OCI-LY1 (cell line): Measurements from ENCODE around the gene FER1L5.

ENCODE experiments used
- H2AFZ ChIP-seq: fragments of 200-600 bp; sonication (generic), shearing (Covaris generic); 2 replicates; pipeline ENCODE4 v1.6.0; 2014; ENCODE audit warnings: antibody characterized with exemption, mild to moderate bottlenecking, low read length
- H3F3A ChIP-seq: fragments of 200-600 bp; sonication (generic), shearing (Covaris generic); 2 replicates; pipeline ENCODE4 v1.6.0; 2014; ENCODE audit warnings: mild to moderate bottlenecking, antibody characterized with exemption, low read length, moderate library complexity; ENCODE audit not compliant: insufficient read depth
- H3K27ac ChIP-seq: fragments of 200-600 bp; sonication (generic); 2 replicates; pipeline ENCODE4 v1.5.1; 2014; ENCODE audit warnings: low read length, mixed run types, mild to moderate bottlenecking, low read depth; ENCODE audit not compliant: poor library complexity, severe bottlenecking
- H3K27me3 ChIP-seq: fragments of 200-600 bp; sonication (generic); 2 replicates; pipeline ENCODE4 v1.6.0; 2014; ENCODE audit warnings: antibody characterized with exemption, mild to moderate bottlenecking, low read length, moderate library complexity; ENCODE audit not compliant: insufficient read depth
- H3K36me3 ChIP-seq: fragments of 200-600 bp; sonication (generic); 2 replicates; pipeline ENCODE4 v1.6.1; 2014; ENCODE audit warnings: mild to moderate bottlenecking, antibody characterized with exemption, low read length, moderate library complexity, mixed read lengths; ENCODE audit not compliant: insufficient read depth
- H3K4me1 ChIP-seq: fragments of 200-600 bp; sonication (generic); 2 replicates; pipeline ENCODE4 v1.5.1; 2014; ENCODE audit warnings: mild to moderate bottlenecking, low read length, moderate library complexity; ENCODE audit not compliant: insufficient read depth, severe bottlenecking
- H3K4me2 ChIP-seq: fragments of 200-600 bp; sonication (generic), shearing (Covaris generic); 2 replicates; pipeline ENCODE4 v1.6.1; 2014; ENCODE audit warnings: low read length
- H3K4me3 ChIP-seq: fragments of 200-600 bp; sonication (generic); 2 replicates; pipeline ENCODE4 v1.5.1; 2014; ENCODE audit warnings: low read length, low read depth, mild to moderate bottlenecking, mixed read lengths; ENCODE audit not compliant: poor library complexity, severe bottlenecking
- H3K79me2 ChIP-seq: fragments of 200-600 bp; shearing (Covaris generic); 2 replicates; pipeline ENCODE4 v1.6.1; 2016; ENCODE audit warnings: mixed run types, low read length, mixed read lengths; ENCODE audit not compliant: insufficient read depth
- H3K9ac ChIP-seq: fragments of 200-600 bp; sonication (generic), shearing (Covaris generic); 2 replicates; pipeline ENCODE4 v1.6.1; 2014; ENCODE audit warnings: mild to moderate bottlenecking, low read length, mixed read lengths
- H3K9me2 ChIP-seq: fragments of 200-600 bp; sonication (generic), shearing (Covaris generic); 2 replicates; pipeline ENCODE4 v1.6.1; 2014; ENCODE audit warnings: low read depth, mild to moderate bottlenecking, low read length, mixed read lengths
- H3K9me3 ChIP-seq: fragments of 200-600 bp; shearing (Covaris generic); 2 replicates; pipeline ENCODE4 v1.6.1; 2014; ENCODE audit warnings: low read length, mixed read lengths
- H4K20me1 ChIP-seq: fragments of 200-600 bp; sonication (generic), shearing (Covaris generic); 2 replicates; pipeline ENCODE4 v1.6.0; 2016; ENCODE audit warnings: mild to moderate bottlenecking, low read length; ENCODE audit not compliant: insufficient read depth
- CTCF ChIP-seq: fragments of 200-600 bp; sonication (generic), shearing (Covaris generic); IDR thresholded peaks from 2 replicates; pipeline ENCODE4 v1.5.1; 2017; ENCODE audit warnings: mild to moderate bottlenecking, antibody characterized with exemption, low read length, moderate library complexity, mixed read lengths
- EZH2 ChIP-seq: fragments of 200-600 bp; sonication (generic), shearing (Covaris generic); IDR thresholded peaks from 2 replicates; pipeline ENCODE4 v1.8.0; 2017; ENCODE audit warnings: borderline replicate concordance, mixed run types, mild to moderate bottlenecking, antibody characterized with exemption, low read length, moderate library complexity, mixed read lengths

Gene FER1L5

GRCh38 chr2:96699621-96700020, 57.1 kb downstream of the FER1L5 start:
- no peak overlapping the region for H3K9ac ChIP-seq
- H4K20me1 ChIP-seq = no peaks in the 10 kb centered on the region
- TF ChIP-seq CTCF (no peak), EZH2 (no peak)
- H3F3A ChIP-seq = no peaks in the 10 kb centered on the region
- H2AFZ ChIP-seq = no peak overlapping the region
- no peak overlapping the region for H3K4me3 ChIP-seq
- no peaks in the 10 kb centered on the region for H3K4me1 ChIP-seq
- no peaks in the 10 kb centered on the region for H3K36me3 ChIP-seq
- no peak overlapping the region for H3K27ac ChIP-seq
- H3K9me3 ChIP-seq = no peaks in the 10 kb centered on the region
- no peaks in the 10 kb centered on the region for H3K27me3 ChIP-seq
- H3K79me2 ChIP-seq = no peaks in the 10 kb centered on the region
- H3K4me2 ChIP-seq = no peak overlapping the region
- no peaks in the 10 kb centered on the region for H3K9me2 ChIP-seq

- Histone ChIP-seq H3K4me3 (no peak overlapping the region), H3K27ac (no peak overlapping the region), H3K27me3 (no peaks in the 10 kb centered on the region), H4K20me1 (no peaks in the 10 kb centered on the region), H3K9me3 (no peaks in the 10 kb centered on the region), H3K9me2 (no peaks in the 10 kb centered on the region), H3K4me2 (no peak overlapping the region), H3K9ac (no peak overlapping the region), H3K79me2 (no peaks in the 10 kb centered on the region), H2AFZ (no peak overlapping the region), H3F3A (no peaks in the 10 kb centered on the region), H3K4me1 (no peaks in the 10 kb centered on the region), H3K36me3 (0 out of 2 replicates have a peak, but pooled peaks cover 4% of the 10 kb centered on the region)
- TF ChIP-seq EZH2 (no peak), CTCF (no peak)
These were observed 57.5 kb downstream of the FER1L5 start for GRCh38 chr2:96700086-96700485.

- no peaks in the 10 kb centered on the region for H3K27me3 ChIP-seq
- H3K27ac ChIP-seq = no peak overlapping the region
- H3K9ac ChIP-seq = no peak overlapping the region
- H4K20me1 ChIP-seq = no peaks in the 10 kb centered on the region
- H3K36me3 ChIP-seq = peaks cover 18% of the 10 kb centered on the region
- no peak overlapping the region for H3K4me2 ChIP-seq
- H3K9me3 ChIP-seq = no peaks in the 10 kb centered on the region
- H3K4me3 ChIP-seq = no peak overlapping the region
- H3K9me2 ChIP-seq = no peaks in the 10 kb centered on the region
- no peak overlapping the region for H2AFZ ChIP-seq
- TF ChIP-seq EZH2 (no peak), CTCF (no peak)
- H3K4me1 ChIP-seq = no peaks in the 10 kb centered on the region
- H3F3A ChIP-seq = no peaks in the 10 kb centered on the region
- H3K79me2 ChIP-seq = no peaks in the 10 kb centered on the region
These were observed 59.1 kb downstream of the FER1L5 start for GRCh38 chr2:96701636-96702035.
